HG03108 (cell line): ENCODE data around the gene PPT2.

Source experiments
- ATAC-seq: cut with Tn5 transposase; IDR thresholded peaks from one replicate; pipeline ENCODE4 v1.9.1; 2021; ENCODE audit warnings: moderate library complexity; ENCODE audit not compliant: unreplicated experiment

The PPT2 gene

GRCh38 chr6:32153564-32154513 is at the start of gene PPT2:
Gene PPT2, plus strand, starts transcription at chr6:32154141. Its CDS starts 454 bp downstream, at chr6:32154595.
- no peak for ATAC-seq

- no peak for ATAC-seq
These were observed 48.5 kb upstream of the PPT2 start for GRCh38 chr6:32105433-32105832.

- ATAC-seq, result no peak
These were observed 46.5 kb upstream of the PPT2 start for GRCh38 chr6:32107406-32107805.

- ATAC-seq, result no peak
These were observed 45.8 kb upstream of the PPT2 start for GRCh38 chr6:32108094-32108627.

- ATAC-seq, result no peak
These were observed 45.2 kb upstream of the PPT2 start for GRCh38 chr6:32108727-32109113.

GRCh38 chr6:32109114-32109764 is 44.7 kb upstream of the PPT2 start, which contains the start of gene TNXB:
Gene TNXB, minus strand, starts transcription at chr6:32109338. Its CDS starts 11,140 bp downstream, at chr6:32098198.
- ATAC-seq, result no peak

GRCh38 chr6:32109765-32110160 is 44.2 kb upstream of the PPT2 start:
- no peak for ATAC-seq

GRCh38 chr6:32110632-32111031 is 43.3 kb upstream of the PPT2 start:
- ATAC-seq, result no peak

GRCh38 chr6:32111424-32112066 is 42.4 kb upstream of the PPT2 start:
- no peak for ATAC-seq

- no peak for ATAC-seq
These were observed 41.4 kb upstream of the PPT2 start for GRCh38 chr6:32112431-32112980.

- no peak for ATAC-seq
These were observed 40.3 kb upstream of the PPT2 start for GRCh38 chr6:32113386-32114352.

- ATAC-seq, result no peak
These were observed 39.1 kb upstream of the PPT2 start for GRCh38 chr6:32114796-32115195.

GRCh38 chr6:32115623-32116022 is 38.3 kb upstream of the PPT2 start:
- no peak for ATAC-seq

GRCh38 chr6:32116674-32117073 is 37.3 kb upstream of the PPT2 start:
- ATAC-seq, result no peak

- ATAC-seq, result no peak
These were observed 36.5 kb upstream of the PPT2 start for GRCh38 chr6:32117461-32117860.

GRCh38 chr6:32118782-32119628 is 34.9 kb upstream of the PPT2 start:
- peak; percentile 63 for ATAC-seq

- ATAC-seq, result no peak
These were observed 33.3 kb upstream of the PPT2 start for GRCh38 chr6:32120573-32121059.

- ATAC-seq, result no peak
These were observed 30.3 kb upstream of the PPT2 start for GRCh38 chr6:32123681-32124080.

- ATAC-seq, result no peak
These were observed 27.1 kb upstream of the PPT2 start for GRCh38 chr6:32126880-32127279.
